Natural killer cell (primary cell): ENCODE results near the gene CLPTM1L. TPM values are rescaled to one million over a fixed set of nuclear protein-coding genes. Genes with fewer than 3 reads are reported as not detected.
"Not testable (repeated sequence)": the region's sequence is repeated elsewhere in the genome, so short reads cannot be mapped to it uniquely, and the experiment has no call there.

Experiments used
- ATAC-seq, 3 donors: fragments of 150-1000 bp in 2 of 3; fragments of 200-7000 bp in 1 of 3; cut with Tn5 transposase; 1 replicate in 1 of 3; 2 replicates in 2 of 3; pipeline ENCODE4 v1.10.0; 2021; ENCODE audit warnings: mild to moderate bottlenecking in 2 of 3, moderate library complexity in 2 of 3
- DNase-seq, 2 donors: peaks; one replicate each; pipeline versions ENCODE4 v3.0.0 to v3.0.0-alpha.2; 2013 to 2021; ENCODE audit warnings: mixed read lengths in 1 of 2
- H3K27ac ChIP-seq: one replicate; pipeline ENCODE4 v1.5.1; 2013; ENCODE audit warnings: mild to moderate bottlenecking, low read length
- H3K27me3 ChIP-seq: one replicate; pipeline ENCODE4 v1.6.1; 2013; ENCODE audit warnings: low read length; ENCODE audit not compliant: control insufficient read depth, insufficient read depth
- H3K36me3 ChIP-seq: one replicate; pipeline ENCODE4 v1.6.1; 2013; ENCODE audit warnings: low read length; ENCODE audit not compliant: control insufficient read depth, insufficient read depth
- H3K4me1 ChIP-seq: one replicate; pipeline ENCODE4 v1.6.1; 2013; ENCODE audit warnings: low read length; ENCODE audit not compliant: control insufficient read depth, insufficient read depth
- H3K4me3 ChIP-seq: one replicate; pipeline ENCODE4 v1.5.1; 2013; ENCODE audit warnings: low read length
- H3K9me3 ChIP-seq: one replicate; pipeline ENCODE4 v1.6.1; 2013; ENCODE audit warnings: low read length; ENCODE audit not compliant: control insufficient read depth, insufficient read depth
- H3K27ac Mint-ChIP-seq, 2 donors: one replicate each; pipeline ENCODE4 v1.8.0; 2022; ENCODE audit warnings: mild to moderate bottlenecking in 2 of 2, mixed read lengths in 2 of 2, moderate library complexity in 1 of 2
- H3K27me3 Mint-ChIP-seq, 2 donors: one replicate each; pipeline ENCODE4 v1.8.0; 2022; ENCODE audit warnings: low read depth in 2 of 2, mixed read lengths in 2 of 2
- H3K36me3 Mint-ChIP-seq: one replicate; pipeline ENCODE4 v1.8.0; 2022; ENCODE audit warnings: mixed read lengths
- H3K4me1 Mint-ChIP-seq, 2 donors: one replicate each; pipeline ENCODE4 v1.8.0; 2022; ENCODE audit warnings: mixed read lengths in 2 of 2
- H3K4me3 Mint-ChIP-seq: one replicate; pipeline ENCODE4 v1.8.0; 2022; ENCODE audit warnings: mild to moderate bottlenecking, moderate library complexity, mixed read lengths
- H3K9me3 Mint-ChIP-seq, 2 donors: one replicate each; pipeline ENCODE4 v1.8.0; 2022; ENCODE audit warnings: mixed read lengths in 2 of 2
- CTCF ChIP-seq: fragments of 200-600 bp; IDR thresholded peaks from one replicate; pipeline ENCODE4 v1.8.0; 2022; ENCODE audit warnings: antibody characterized with exemption
- WGBS: methylation state at CpG from one replicate; pipeline ENCODE4 v1.1.7; 2013; ENCODE audit warnings: missing lambda C conversion rate; ENCODE audit not compliant: insufficient coverage; 5-methylcytosine and 5-hydroxymethylcytosine counted together
- intact Hi-C: fragments of 100-400 bp; cut with micrococcal nuclease; formaldehyde crosslinking; loops from one replicate; pipeline ENCODE4 v1.14.2; 2022
- total RNA-seq, 4 donors: library from RNA; stranded (reverse); fragments of 120-200 nt in 1 of 4; gene quantifications; one replicate each; pipeline versions ENCODE4 v1.2.3 to v1.2.4, GENCODE V29; 2013 to 2022

Gene CLPTM1L
- total RNA-seq, 3 donors from 2014 or later (not counting 1 experiment from before 2014, with no cell fraction given), result 67.1 to 105 (median 97.5) TPM

GRCh38 chr5:1374679-1375055 is 29.8 kb upstream of the CLPTM1L start:
- Mint-ChIP-seq H3K4me1 (peaks cover 34 to 37% of the 10 kb centered on the region in 2 donors), H3K27me3 (no peaks in the 10 kb centered on the region), H3K36me3 (no peaks in the 10 kb centered on the region), H3K27ac (peak overlapping the region; percentile 65 to 69), H3K4me3 (peak overlapping the region; percentile 55), H3K9me3 (no peaks in the 10 kb centered on the region)
- DNase-seq, result no peak
- no peak for TF ChIP-seq CTCF
- intact Hi-C loops, result loop anchor here (10.0 kb wide), 1 partner anchor 160 kb away; no protein-coding TSS in a partner anchor
- WGBS, result 82% methylated on average over 6 of the region's 6 CpGs
- Histone ChIP-seq H3K27ac (peak overlapping the region; percentile 39), H3K27me3 (no peaks in the 10 kb centered on the region), H3K4me3 (no peak overlapping the region), H3K36me3 (no peaks in the 10 kb centered on the region), H3K4me1 (peaks cover 34% of the 10 kb centered on the region), H3K9me3 (no peaks in the 10 kb centered on the region)
- no peak for ATAC-seq

GRCh38 chr5:1374030-1374678 is 29.3 kb upstream of the CLPTM1L start:
- H3K4me1 ChIP-seq, result peaks cover 33% of the 10 kb centered on the region
- H3K27ac ChIP-seq, result peak overlapping the region; percentile 39
- Mint-ChIP-seq H3K9me3 (no peaks in the 10 kb centered on the region), H3K4me1 (peaks cover 33 to 37% of the 10 kb centered on the region in 2 donors), H3K27ac (peak overlapping the region; percentile 65 to 69), H3K27me3 (no peaks in the 10 kb centered on the region), H3K36me3 (no peaks in the 10 kb centered on the region), H3K4me3 (peak overlapping the region; percentile 55)
- ATAC-seq (peak; percentile 85 to 91 (median 90)), DNase-seq (peak; percentile 38 to 66)
- TF ChIP-seq CTCF, result no peak
- H3K36me3 ChIP-seq, result no peaks in the 10 kb centered on the region
- WGBS, result 30% methylated on average over 9 of the region's 9 CpGs
- H3K9me3 ChIP-seq, result no peaks in the 10 kb centered on the region
- H3K4me3 ChIP-seq, result no peak overlapping the region
- no peaks in the 10 kb centered on the region for H3K27me3 ChIP-seq
- intact Hi-C loops, result loop anchor here (10.0 kb wide), 1 partner anchor 161 kb away; no protein-coding TSS in a partner anchor

GRCh38 chr5:1371972-1372342 is 27.1 kb upstream of the CLPTM1L start:
- 99% methylated on average over 4 of the region's 4 CpGs for WGBS

GRCh38 chr5:1371218-1371971 is 26.5 kb upstream of the CLPTM1L start:
- intact Hi-C loops, result loop anchor here (10.0 kb wide), 1 partner anchor 163 kb away; no protein-coding TSS in a partner anchor
- Histone ChIP-seq H3K4me1 (peaks cover 33% of the 10 kb centered on the region), H3K27ac (peak overlapping the region; percentile 39), H3K4me3 (no peak overlapping the region), H3K9me3 (no peaks in the 10 kb centered on the region), H3K36me3 (no peaks in the 10 kb centered on the region), H3K27me3 (no peaks in the 10 kb centered on the region)
- Mint-ChIP-seq H3K27me3 (peaks cover 0 to 11% of the 10 kb centered on the region in 2 donors), H3K4me3 (no peak overlapping the region), H3K27ac (no peak overlapping the region), H3K9me3 (no peaks in the 10 kb centered on the region), H3K36me3 (no peaks in the 10 kb centered on the region), H3K4me1 (peaks cover 33 to 37% of the 10 kb centered on the region in 2 donors)
- 70% methylated on average over 13 of the region's 13 CpGs for WGBS
- ATAC-seq, result no peak
- no peak for DNase-seq
- no peak for TF ChIP-seq CTCF

More at GRCh38 chr5:1371972-1372342, 27.1 kb upstream of the CLPTM1L start:
- not testable (repeated sequence) for H3K27me3 ChIP-seq, H3K9me3 Mint-ChIP-seq, H3K4me3 Mint-ChIP-seq, DNase-seq, ATAC-seq, H3K4me3 ChIP-seq, H3K27ac Mint-ChIP-seq, H3K27me3 Mint-ChIP-seq, H3K9me3 ChIP-seq, H3K36me3 Mint-ChIP-seq, H3K27ac ChIP-seq, H3K36me3 ChIP-seq
- intact Hi-C loops, result loop anchor here (10.0 kb wide), 1 partner anchor 163 kb away; no protein-coding TSS in a partner anchor
- H3K4me1 ChIP-seq, result peaks cover 33% of the 10 kb centered on the region
- H3K4me1 Mint-ChIP-seq, result peaks cover 33 to 37% of the 10 kb centered on the region in 2 donors
